Stimulated activated CD4-positive, alpha-beta T cell treated with anti-CD3 and anti-CD28 coated beads, Interleukin-1b, Interleukin-23, amount 100 ng/mL, for 1 hour (primary cell): ENCODE results near the gene RAB5IF.
"Not testable (repeated sequence)": the region's sequence is repeated elsewhere in the genome, so short reads cannot be mapped to it uniquely, and the experiment has no call there.

Experiments
- DNase-seq, 2 donors: peaks; one replicate each; pipeline ENCODE4 v3.0.0-alpha.2; 2020; ENCODE audit warnings: low read depth in 2 of 2

The RAB5IF gene

GRCh38 chr20:36585410-36586125 lies 20.0 kb upstream of the RAB5IF start:
- DNase-seq = no peak

GRCh38 chr20:36587388-36588070 lies 18.1 kb upstream of the RAB5IF start:
- DNase-seq = no peak

- DNase-seq = no peak
Observed at GRCh38 chr20:36591281-36591680, 14.3 kb upstream of the RAB5IF start.

- no peak for DNase-seq
Observed at GRCh38 chr20:36591854-36592641, 13.5 kb upstream of the RAB5IF start.

- no peak for DNase-seq
Observed at GRCh38 chr20:36593347-36593929, 12.1 kb upstream of the RAB5IF start.

- DNase-seq = no peak
Observed at GRCh38 chr20:36599912-36600345, 5.7 kb upstream of the RAB5IF start.

- DNase-seq = no peak
Observed at GRCh38 chr20:36601540-36601939, 4.0 kb upstream of the RAB5IF start.

- DNase-seq = no peak
Observed at GRCh38 chr20:36604952-36605398, 604 bp upstream of the RAB5IF start.

GRCh38 chr20:36606158-36607066 lies 833 bp downstream of the RAB5IF start:
- DNase-seq = no peak

GRCh38 chr20:36607586-36608387 lies 2.2 kb downstream of the RAB5IF start:
- DNase-seq = no peak

GRCh38 chr20:36608388-36608728 lies 2.8 kb downstream of the RAB5IF start:
- DNase-seq = not testable (repeated sequence)

GRCh38 chr20:36611625-36612024 lies 6.0 kb downstream of the RAB5IF start:
- no peak for DNase-seq

GRCh38 chr20:36613974-36614373 lies 8.4 kb downstream of the RAB5IF start:
- no peak for DNase-seq

GRCh38 chr20:36614781-36615557 lies 9.4 kb downstream of the RAB5IF start:
- DNase-seq = no peak

- DNase-seq = no peak
Observed at GRCh38 chr20:36620917-36621316, 15.3 kb downstream of the RAB5IF start.

- no peak for DNase-seq
Observed at GRCh38 chr20:36623444-36623843, 17.9 kb downstream of the RAB5IF start.

GRCh38 chr20:36624068-36624943 lies 18.7 kb downstream of the RAB5IF start:
- no peak for DNase-seq

- no peak for DNase-seq
Observed at GRCh38 chr20:36624944-36625324, 19.4 kb downstream of the RAB5IF start.

- DNase-seq = no peak
Observed at GRCh38 chr20:36628076-36628475, 22.5 kb downstream of the RAB5IF start.
